RWPE1 (cell line): ENCODE results near the gene RASSF4.

Source experiments
- CTCF ChIA-PET: fragments of 350-600 bp; sonication (Branson Sonifier 250); formaldehyde crosslinking; extraction: SDS; loops from one replicate; lab custom pipeline; 2021; lab: Yijun Ruan, JAX
- POLR2A ChIA-PET: fragments of 400-600 bp; formaldehyde crosslinking; extraction: SDS; loops from one replicate; lab custom pipeline; 2020; ENCODE audit warnings: antibody characterized with exemption; ENCODE audit not compliant: low non-redundant PET; lab: Yijun Ruan, JAX
- DNase-seq: peaks from one replicate; pipeline ENCODE4 v3.0.0; 2012; ENCODE audit warnings: low spot score
- H3K27ac ChIP-seq: fragments of 450-650 bp; 2 replicates; pipeline ENCODE4 v1.5.1; 2017
- TF ChIP-seq, protein P1 (sequence below): fragments of 450-650 bp; conservative IDR thresholded peaks from 2 replicates; pipeline ENCODE4 v1.5.1; 2017; ENCODE audit warnings: low read depth, mild to moderate bottlenecking

RASSF4 gene

DNA sequence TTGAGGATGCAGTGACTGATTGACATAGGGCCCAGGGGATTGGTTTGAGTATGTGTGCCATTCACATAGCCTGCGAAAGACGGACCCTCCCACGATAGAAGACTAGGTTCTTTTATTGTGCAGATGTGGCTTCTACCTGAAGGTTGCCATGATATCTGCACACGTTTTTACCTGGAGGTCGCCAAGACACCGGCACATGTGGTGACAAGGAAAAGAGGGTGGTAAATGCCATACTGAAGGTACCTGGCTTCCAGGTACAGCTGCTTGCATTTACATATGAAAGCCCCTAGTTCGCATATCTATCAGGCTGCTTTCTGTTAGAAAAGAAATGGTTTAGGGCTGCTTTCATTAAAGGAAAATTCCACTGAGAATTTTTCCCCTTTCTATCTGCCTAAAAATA, 84.7 kb downstream of the RASSF4 start:
- H3K27ac ChIP-seq = no peak overlapping the region
- no peak for DNase-seq
- TF ChIP-seq, protein P1, sequence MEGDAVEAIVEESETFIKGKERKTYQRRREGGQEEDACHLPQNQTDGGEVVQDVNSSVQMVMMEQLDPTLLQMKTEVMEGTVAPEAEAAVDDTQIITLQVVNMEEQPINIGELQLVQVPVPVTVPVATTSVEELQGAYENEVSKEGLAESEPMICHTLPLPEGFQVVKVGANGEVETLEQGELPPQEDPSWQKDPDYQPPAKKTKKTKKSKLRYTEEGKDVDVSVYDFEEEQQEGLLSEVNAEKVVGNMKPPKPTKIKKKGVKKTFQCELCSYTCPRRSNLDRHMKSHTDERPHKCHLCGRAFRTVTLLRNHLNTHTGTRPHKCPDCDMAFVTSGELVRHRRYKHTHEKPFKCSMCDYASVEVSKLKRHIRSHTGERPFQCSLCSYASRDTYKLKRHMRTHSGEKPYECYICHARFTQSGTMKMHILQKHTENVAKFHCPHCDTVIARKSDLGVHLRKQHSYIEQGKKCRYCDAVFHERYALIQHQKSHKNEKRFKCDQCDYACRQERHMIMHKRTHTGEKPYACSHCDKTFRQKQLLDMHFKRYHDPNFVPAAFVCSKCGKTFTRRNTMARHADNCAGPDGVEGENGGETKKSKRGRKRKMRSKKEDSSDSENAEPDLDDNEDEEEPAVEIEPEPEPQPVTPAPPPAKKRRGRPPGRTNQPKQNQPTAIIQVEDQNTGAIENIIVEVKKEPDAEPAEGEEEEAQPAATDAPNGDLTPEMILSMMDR = no peak
- CTCF ChIA-PET = no interaction called here
- POLR2A ChIA-PET = no interaction called here
